T-helper 2 cell treated with Interferon-gamma antibody and Interleukin-4, amounts not matched to agents 100 ng/mL and 5 ng/mL, for 36 hours (primary cell): ENCODE data around the gene PLPPR2. TPM values are rescaled to one million over a fixed set of nuclear protein-coding genes. Genes with fewer than 3 reads are reported as not detected.

ENCODE experiments used
- intact Hi-C: fragments of 100-400 bp; cut with micrococcal nuclease; formaldehyde crosslinking; loops from one replicate; pipeline ENCODE4 v1.15.1; 2023
- total RNA-seq: library from RNA; stranded (reverse); gene quantifications from 2 replicates; pipeline ENCODE4 v1.2.3, GENCODE V29; 2022

PLPPR2 gene
- total RNA-seq, 1 donor from 2014 or later: 1.9 TPM

- intact Hi-C loops: loop anchor here (5.0 to 10.0 kb wide), 2 partner anchors 78 to 276 kb away; no protein-coding TSS in a partner anchor
These were observed 15.5 kb downstream of the PLPPR2 start for GRCh38 chr19:11370744-11371143.

GRCh38 chr19:11373166-11373884 is 18.1 kb downstream of the PLPPR2 start:
- intact Hi-C loops: loop anchor here (5.0 to 10.0 kb wide), 2 partner anchors 81 to 279 kb away; no protein-coding TSS in a partner anchor

GRCh38 chr19:11373885-11374432 is 18.7 kb downstream of the PLPPR2 start:
- intact Hi-C loops: loop anchor here (5.0 to 10.0 kb wide), 2 partner anchors 82 to 279 kb away; no protein-coding TSS in a partner anchor

- intact Hi-C loops: loop anchor here (1.0 to 10.0 kb wide), 5 partner anchors 28 to 280 kb away; partner anchors contain the start of genes CCDC159, ODAD3, PRKCSH and TMEM205
These were observed 19.4 kb downstream of the PLPPR2 start, which contains the start of gene SWSAP1 for GRCh38 chr19:11374433-11375142. SWSAP1 (plus strand) TSS chr19:11374666; CDS start chr19:11374681, 15 bp downstream.

GRCh38 chr19:11375143-11375948 is 20.1 kb downstream of the PLPPR2 start:
- intact Hi-C loops: loop anchor here (1.0 to 10.0 kb wide), 4 partner anchors 29 to 281 kb away; partner anchors contain the start of genes CCDC159, ODAD3, PRKCSH and TMEM205

- intact Hi-C loops: loop anchor here (10.0 kb wide), 1 partner anchor 282 kb away; no protein-coding TSS in a partner anchor
These were observed 22.0 kb downstream of the PLPPR2 start for GRCh38 chr19:11377237-11377636.

- intact Hi-C loops: loop anchor here (10.0 kb wide), 1 partner anchor 283 kb away; no protein-coding TSS in a partner anchor
These were observed 22.5 kb downstream of the PLPPR2 start for GRCh38 chr19:11377756-11378155.

- intact Hi-C loops: loop anchor here (10.0 kb wide), 1 partner anchor 284 kb away; no protein-coding TSS in a partner anchor
These were observed 23.3 kb downstream of the PLPPR2 start for GRCh38 chr19:11378319-11379189.

GRCh38 chr19:11379269-11379845 is 24.1 kb downstream of the PLPPR2 start:
- intact Hi-C loops: loop anchor here (10.0 kb wide), 1 partner anchor 285 kb away; no protein-coding TSS in a partner anchor

GRCh38 chr19:11379857-11380350 is 24.7 kb downstream of the PLPPR2 start:
- intact Hi-C loops: loop anchor here (5.0 to 10.0 kb wide), 2 partner anchors 42 to 285 kb away; no protein-coding TSS in a partner anchor

- intact Hi-C loops: loop anchor here (1.0 to 5.0 kb wide), 3 partner anchors 41 to 124 kb away; partner anchors contain the start of genes ODAD3, PRKCSH and ZNF653
These were observed 25.7 kb downstream of the PLPPR2 start for GRCh38 chr19:11380653-11381537.

GRCh38 chr19:11382898-11383705 is 27.9 kb downstream of the PLPPR2 start:
- intact Hi-C loops: loop anchor here (5.0 kb wide), 1 partner anchor 39 kb away; no protein-coding TSS in a partner anchor

- intact Hi-C loops: loop anchor here (5.0 kb wide), 1 partner anchor 39 kb away; no protein-coding TSS in a partner anchor
These were observed 28.4 kb downstream of the PLPPR2 start for GRCh38 chr19:11383706-11384048.

GRCh38 chr19:11384778-11385129 is 29.5 kb downstream of the PLPPR2 start:
- intact Hi-C loops: loop anchor here (5.0 kb wide), 1 partner anchor 38 kb away; no protein-coding TSS in a partner anchor

- intact Hi-C loops: no loop called here
These were observed 32.2 kb downstream of the PLPPR2 start for GRCh38 chr19:11387162-11388034.

GRCh38 chr19:11390359-11390758 is 35.1 kb downstream of the PLPPR2 start:
- intact Hi-C loops: no loop called here
